Caco-2 (cell line): ENCODE data around the gene MAP4K1. TPM values are rescaled to one million over a fixed set of nuclear protein-coding genes. Genes with fewer than 3 reads are reported as not detected.

ENCODE experiments used
- BruUV-seq: library from RNA; stranded (reverse); fragments of 400-500 nt; replicated peaks from 2 replicates; lab custom pipeline; 2021; lab: Mats Ljungman, UMichigan
- CTCF ChIA-PET: fragments of 300-600 bp; sonication (Branson Sonifier 250); formaldehyde crosslinking; loops from one replicate; lab custom pipeline; 2022; ENCODE audit warnings: antibody characterized with exemption; lab: Charles Lee
- POLR2A ChIA-PET: fragments of 300-600 bp; sonication (Branson Sonifier 250); formaldehyde crosslinking; loops from one replicate; lab custom pipeline; 2022; ENCODE audit warnings: antibody characterized with exemption; lab: Charles Lee
- DNase-seq, 2 experiments: peaks; one replicate each; pipeline versions ENCODE4 v3.0.0 to v3.0.0-alpha.2; 2020 to 2022
- H3K27me3 ChIP-seq: replicated peaks from 2 replicates; pipeline ENCODE4 v1.6.0; 2011; ENCODE audit warnings: low read length; ENCODE audit not compliant: control insufficient read depth, insufficient read depth
- H3K36me3 ChIP-seq: 2 replicates; pipeline ENCODE4 v1.5.1; 2011; ENCODE audit warnings: low read length; ENCODE audit not compliant: control insufficient read depth, insufficient read depth
- H3K4me1 ChIP-seq: fragments of 250-450 bp; sonication (Bioruptor Pico); 2 replicates; pipeline ENCODE4 v1.5.1; 2020; ENCODE audit warnings: mild to moderate bottlenecking
- H3K4me3 ChIP-seq: 2 replicates; pipeline ENCODE4 v1.5.1; 2011; ENCODE audit warnings: low read depth, mild to moderate bottlenecking, control low read depth, low read length
- H3K9me3 ChIP-seq: fragments of 250-450 bp; sonication (Bioruptor Pico); 2 replicates; pipeline ENCODE4 v1.5.1; 2020; ENCODE audit warnings: mild to moderate bottlenecking, moderate library complexity
- H3K27ac Mint-ChIP-seq: one replicate; pipeline ENCODE4 v1.8.0; 2022; ENCODE audit warnings: mixed read lengths; ENCODE audit not compliant: unreplicated experiment
- H3K27me3 Mint-ChIP-seq: one replicate; pipeline ENCODE4 v1.8.0; 2022; ENCODE audit warnings: mixed read lengths; ENCODE audit not compliant: insufficient read depth, unreplicated experiment
- H3K36me3 Mint-ChIP-seq: one replicate; pipeline ENCODE4 v1.8.0; 2022; ENCODE audit warnings: mild to moderate bottlenecking, mixed read lengths; ENCODE audit not compliant: insufficient read depth, unreplicated experiment
- H3K4me1 Mint-ChIP-seq: one replicate; pipeline ENCODE4 v1.8.0; 2022; ENCODE audit warnings: low read depth, mixed read lengths; ENCODE audit not compliant: unreplicated experiment
- H3K4me3 Mint-ChIP-seq: one replicate; pipeline ENCODE4 v1.8.0; 2022; ENCODE audit warnings: mild to moderate bottlenecking, moderate library complexity, mixed read lengths; ENCODE audit not compliant: unreplicated experiment
- H3K9me3 Mint-ChIP-seq: one replicate; pipeline ENCODE4 v1.8.0; 2022; ENCODE audit warnings: mixed read lengths; ENCODE audit not compliant: unreplicated experiment
- CTCF ChIP-seq, 2 experiments: fragments of 200-600 bp in 1 of 2; IDR thresholded peaks; 1 replicate in 1 of 2; 2 replicates in 1 of 2; pipeline versions ENCODE4 v1.5.1 to v1.8.0; 2011 to 2022; ENCODE audit warnings: antibody characterized with exemption in 1 of 2, control low read depth in 1 of 2, inconsistent platforms in 1 of 2, low read depth in 1 of 2, low read length in 1 of 2, mild to moderate bottlenecking in 1 of 2, moderate library complexity in 1 of 2; ENCODE audit not compliant: insufficient read depth in 1 of 2, severe bottlenecking in 1 of 2, unreplicated experiment in 1 of 2
- intact Hi-C: fragments of 100-400 bp; cut with micrococcal nuclease; formaldehyde crosslinking; loops from one replicate; pipeline ENCODE4 v1.10.0; 2022; ENCODE audit not compliant: unreplicated experiment
- total RNA-seq: library from RNA; stranded (reverse); gene quantifications from 2 replicates; pipeline ENCODE4 v1.2.3, GENCODE V29; 2022

MAP4K1 gene
- total RNA-seq, 1 experiment from 2014 or later, result 1.7 TPM

- ChIA-PET CTCF (interaction anchor here (0.5 to 1.9 kb wide), 9 partner anchors 15 to 311 kb away, joined by 3 to 25 read pairs (median 5); partner anchors contain the start of genes ACTN4, FAM98C, MRPS12 and SARS2), POLR2A (interaction anchor here (0.6 to 2.0 kb wide), 12 partner anchors 15 to 816 kb away, joined by 3 to 31 read pairs (median 6); partner anchors contain the start of genes ACTN4, FAM98C, NFKBIB and PSMD8)
- Histone ChIP-seq H3K4me3 (peak overlapping the region; percentile 81), H3K9me3 (no peaks in the 10 kb centered on the region), H3K36me3 (peaks cover 3% of the 10 kb centered on the region), H3K27me3 (no peaks in the 10 kb centered on the region), H3K4me1 (no peaks in the 10 kb centered on the region)
- Mint-ChIP-seq H3K27ac (peak overlapping the region; percentile 99), H3K9me3 (no peaks in the 10 kb centered on the region), H3K4me3 (peak overlapping the region; percentile 99), H3K36me3 (peaks cover 61% of the 10 kb centered on the region), H3K27me3 (no peaks in the 10 kb centered on the region), H3K4me1 (peaks cover 7% of the 10 kb centered on the region)
- intact Hi-C loops, result loop anchor here (2.0 to 5.0 kb wide), 2 partner anchors 23 to 77 kb away; no protein-coding TSS in a partner anchor
- TF ChIP-seq CTCF (IDR thresholded peaks at IDR 0.05; ENCODE audit: insufficient read depth in 1 of 2, low read depth in 1 of 2, low read length in 1 of 2, severe bottlenecking in 1 of 2, unreplicated experiment in 1 of 2), result no peak
- TSS peak; percentile 43 for BruUV-seq
- no peak for DNase-seq
Observed at GRCh38 chr19:38619361-38620174, 1.8 kb upstream of the MAP4K1 start.

- H3K9me3 Mint-ChIP-seq, result no peaks in the 10 kb centered on the region
- BruUV-seq, result no TSS peak
- H3K4me1 Mint-ChIP-seq, result peaks cover 7% of the 10 kb centered on the region
- H3K36me3 Mint-ChIP-seq, result peaks cover 53% of the 10 kb centered on the region
- CTCF ChIA-PET, result interaction anchor here (0.5 to 1.9 kb wide), 10 partner anchors 16 to 312 kb away, joined by 3 to 25 read pairs (median 4); partner anchors contain the start of genes ACTN4, FAM98C, MRPS12 and SARS2
- peak; percentile 99 to 100 for DNase-seq
- H3K27me3 Mint-ChIP-seq, result no peaks in the 10 kb centered on the region
- peak within 1 kb of the TSS; percentile 81 for H3K4me3 ChIP-seq
- H3K27ac Mint-ChIP-seq, result peak within 1 kb of the TSS; percentile 99
- peak within 1 kb of the TSS; percentile 99 for H3K4me3 Mint-ChIP-seq
- H3K27me3 ChIP-seq, result no peaks in the 10 kb centered on the region
- TF ChIP-seq CTCF (IDR thresholded peaks at IDR 0.05; ENCODE audit: insufficient read depth in 1 of 2, low read depth in 1 of 2, low read length in 1 of 2, severe bottlenecking in 1 of 2, unreplicated experiment in 1 of 2), result no peak
- H3K9me3 ChIP-seq, result no peaks in the 10 kb centered on the region
- intact Hi-C loops, result loop anchor here (2.0 to 5.0 kb wide), 2 partner anchors 22 to 76 kb away; no protein-coding TSS in a partner anchor
- H3K4me1 ChIP-seq, result no peaks in the 10 kb centered on the region
- H3K36me3 ChIP-seq, result peaks cover 3% of the 10 kb centered on the region
- POLR2A ChIA-PET, result interaction anchor here (0.5 to 2.0 kb wide), 13 partner anchors 16 to 817 kb away, joined by 3 to 31 read pairs (median 6); partner anchors contain the start of genes ACTN4, FAM98C, NFKBIB and PSMD8
Observed at GRCh38 chr19:38618590-38619360, 1.0 kb upstream of the MAP4K1 start, which contains the start of gene EIF3K. EIF3K (plus strand) TSS chr19:38619188; CDS start chr19:38619269, 81 bp downstream.
